Muscle of arm (tissue), 12 donors: ENCODE results near the gene NGF. TPM values are rescaled to one million over a fixed set of nuclear protein-coding genes. Genes with fewer than 3 reads are reported as not detected.

ENCODE experiments used
- DNase-seq: peaks from one replicate; pipeline ENCODE4 v3.0.0-alpha.2; 2013
- polyA plus RNA-seq, 12 donors: library from polyadenylated mRNA; unstranded; fragments of 120-200 nt; gene quantifications; one replicate each; pipeline ENCODE4 v1.2.1, GENCODE V29; 2013; ENCODE audit not compliant: insufficient read length in 12 of 12

NGF gene
- polyA plus RNA-seq, 12 donors = 1.1 to 11.4 (median 2.4) TPM; not detected in 2

DNA sequence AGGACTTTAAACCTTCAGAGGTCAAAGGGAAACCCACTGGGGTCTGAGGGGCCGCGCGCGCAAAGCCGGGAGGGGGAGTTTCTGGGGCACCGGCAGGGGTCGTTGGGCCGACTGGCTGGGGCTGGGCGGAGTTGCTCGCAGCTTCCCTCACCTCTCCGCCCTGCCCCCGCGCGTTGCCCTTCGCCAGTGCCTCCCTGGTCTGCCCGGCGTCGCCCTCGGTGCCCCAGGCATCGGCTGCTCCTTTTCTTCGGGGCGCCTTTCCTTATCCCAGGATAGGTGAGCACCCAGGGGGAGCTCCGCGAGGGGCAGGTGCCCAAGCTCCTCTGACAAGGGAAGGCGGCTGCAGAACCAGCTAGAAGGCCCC, 390 bp upstream of the NGF start:
- DNase-seq = no peak

- DNase-seq = no peak
Observed at GRCh38 chr1:115337276-115337632, 795 bp downstream of the NGF start.

GRCh38 chr1:115336741-115337140, 1.3 kb downstream of the NGF start:
- no peak for DNase-seq

GRCh38 chr1:115332813-115333608, 5.0 kb downstream of the NGF start:
- no peak for DNase-seq

DNA sequence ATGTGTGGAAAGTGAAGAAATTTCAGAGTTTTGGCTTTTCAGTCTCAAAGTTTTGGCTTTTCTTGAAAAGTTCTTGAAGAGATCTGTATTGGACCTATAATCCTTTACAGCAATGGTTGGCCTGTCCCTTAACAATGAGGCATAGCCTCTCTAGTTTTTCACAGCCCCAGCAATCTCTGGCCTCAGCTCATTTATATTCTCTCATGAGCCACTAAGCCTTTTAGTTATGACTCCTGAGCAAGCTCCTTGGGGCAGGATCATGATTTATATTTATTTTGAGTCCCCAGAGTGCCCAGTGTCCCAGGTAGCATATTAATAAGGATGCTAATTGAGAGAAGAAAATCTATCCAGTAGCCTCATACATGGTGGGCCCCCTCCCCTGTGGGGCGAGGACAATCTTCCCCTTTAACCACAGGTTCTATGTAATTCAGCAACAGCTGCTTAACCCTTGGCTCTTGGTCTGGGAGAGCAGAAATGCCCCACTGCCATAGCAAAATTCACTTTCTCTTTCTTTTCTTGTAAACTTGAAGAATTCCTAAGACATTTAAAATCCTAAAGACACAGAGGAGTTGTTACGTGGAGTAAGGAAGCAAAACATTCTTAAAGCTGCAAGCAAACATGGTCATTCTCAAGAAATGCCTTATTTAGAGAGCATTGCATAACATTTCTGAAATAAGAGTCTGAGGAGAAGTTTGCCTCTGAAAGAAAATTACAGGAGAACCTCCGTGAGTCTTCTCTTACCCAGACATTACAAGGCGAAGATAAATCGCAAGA, 6.3 kb downstream of the NGF start:
- no peak for DNase-seq

GRCh38 chr1:115330480-115331013, 7.5 kb downstream of the NGF start:
- peak; percentile 41 for DNase-seq

- DNase-seq = no peak
Observed at GRCh38 chr1:115329965-115330364, 8.1 kb downstream of the NGF start.

DNA sequence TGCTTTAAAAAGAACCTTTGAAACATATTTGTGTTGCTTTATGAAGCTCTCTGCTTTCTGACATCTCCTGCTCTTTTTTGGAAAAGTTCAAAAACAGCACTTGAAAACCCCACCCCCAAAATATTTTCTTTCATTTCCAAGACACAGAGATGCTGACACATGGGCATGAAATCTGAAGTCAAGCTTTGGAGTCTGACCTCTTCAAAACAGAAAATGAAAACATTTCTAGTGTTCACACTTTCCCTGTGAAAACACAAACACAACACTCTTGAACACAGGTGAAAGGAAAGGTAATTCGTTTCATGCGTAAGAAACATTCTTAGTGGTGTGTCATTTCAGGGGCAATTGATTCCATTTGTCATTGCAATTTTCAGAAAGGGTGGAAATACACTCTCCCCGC, 10.8 kb downstream of the NGF start:
- no peak for DNase-seq

- DNase-seq = no peak
Observed at GRCh38 chr1:115326419-115326818, 11.6 kb downstream of the NGF start.

DNA sequence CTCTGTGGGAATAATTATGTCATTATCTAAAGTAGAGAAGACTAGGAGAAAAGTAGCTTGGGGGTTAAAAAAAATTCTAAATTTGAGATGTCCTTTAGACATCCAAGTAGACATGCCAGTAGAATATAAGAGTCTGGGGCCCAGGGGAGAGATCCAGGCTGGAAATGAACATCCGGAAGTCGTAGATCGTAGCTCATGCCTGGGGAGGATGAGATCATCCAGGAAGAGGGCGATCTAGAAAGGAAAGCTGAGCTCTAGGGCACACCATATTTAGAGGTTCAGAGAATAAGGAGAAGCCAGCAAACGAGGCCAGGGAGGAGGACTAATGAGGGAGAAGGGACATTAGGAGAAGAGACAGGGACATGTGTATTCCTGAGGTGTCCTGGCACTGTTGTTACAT, 12.2 kb downstream of the NGF start:
- DNase-seq = no peak

DNA sequence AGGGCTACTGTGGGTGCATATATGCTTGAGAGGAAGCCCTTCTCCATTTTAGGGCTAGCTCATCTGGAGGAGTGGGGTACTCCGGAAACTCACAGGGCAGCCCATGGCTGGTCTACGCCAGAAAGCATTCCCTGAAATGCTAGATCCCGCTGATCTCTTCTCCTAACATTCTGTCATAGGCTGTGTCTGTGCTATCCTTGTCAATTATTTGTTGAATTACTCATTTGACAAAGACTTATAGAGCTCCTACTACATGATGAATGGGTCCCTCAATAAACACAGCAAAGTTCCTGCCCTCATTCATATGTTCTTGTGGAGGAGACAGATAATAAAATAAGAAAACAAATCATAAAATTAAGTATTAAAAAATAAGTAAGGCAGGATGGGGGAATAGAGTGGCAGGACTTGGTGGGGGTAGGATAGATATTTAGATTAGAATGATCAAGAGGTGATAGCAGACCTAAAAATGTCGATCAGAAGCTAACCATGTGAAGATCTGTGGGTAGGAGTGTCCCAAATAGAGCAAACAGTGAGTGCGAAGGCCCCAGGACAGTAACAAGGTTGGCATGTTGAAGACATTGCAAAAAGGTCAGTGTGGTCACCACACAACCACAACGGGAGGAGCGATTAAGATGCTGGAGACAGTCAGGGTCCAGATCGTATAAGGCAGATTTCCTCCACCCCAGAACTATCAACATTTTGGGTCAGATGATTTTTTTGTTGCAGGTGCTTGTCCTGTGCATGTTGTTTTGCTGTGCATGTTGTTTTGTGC, 13.2 kb downstream of the NGF start:
- DNase-seq = no peak

DNA sequence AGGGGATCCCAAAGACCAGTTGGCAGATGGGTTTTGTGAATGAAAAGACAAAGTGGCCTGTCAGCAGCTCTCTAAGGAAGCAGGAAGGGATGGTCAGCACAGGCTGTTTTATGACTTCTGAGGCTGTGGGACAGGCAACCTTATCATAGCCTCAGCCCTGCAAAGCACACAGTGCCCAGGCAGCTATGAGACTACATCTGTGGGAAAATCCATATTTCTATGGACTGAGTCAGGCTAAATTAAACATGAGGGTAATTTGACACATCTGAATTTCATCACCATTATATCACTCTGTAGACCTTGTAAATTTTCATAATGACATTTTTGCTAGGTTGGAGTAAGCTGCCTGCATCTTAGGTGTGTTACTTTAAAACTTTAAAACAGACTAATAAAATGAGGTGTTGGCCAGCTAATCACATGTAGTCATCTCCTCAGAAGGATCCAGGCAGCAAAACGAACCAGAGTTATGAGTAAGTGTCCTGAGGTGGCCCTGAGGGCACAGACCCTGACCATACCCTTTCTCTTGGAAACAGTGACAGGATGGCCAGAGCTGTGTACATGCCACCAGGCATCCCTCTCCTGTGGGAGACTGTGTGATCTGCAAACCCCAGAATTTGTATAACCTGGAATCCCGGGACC, 14.6 kb downstream of the NGF start:
- DNase-seq = no peak

DNA sequence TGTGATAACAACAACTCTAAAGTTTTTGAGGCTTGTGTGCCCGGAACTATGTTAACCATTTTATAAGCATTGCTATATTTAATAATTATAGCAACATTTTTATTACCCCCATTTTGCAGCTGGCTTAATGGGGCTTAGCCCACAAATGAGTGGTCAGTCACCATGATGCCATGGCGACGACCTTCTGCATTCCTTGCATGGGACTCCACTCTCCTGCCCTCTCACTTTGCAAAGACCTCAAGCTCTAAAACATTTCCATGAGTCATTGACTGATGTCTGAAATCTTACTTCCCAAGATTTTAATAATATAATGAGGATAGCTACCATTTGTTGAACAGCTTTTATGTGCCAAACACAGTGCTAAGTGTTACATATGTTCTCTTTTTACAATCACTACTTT, 15.4 kb downstream of the NGF start:
- no peak for DNase-seq

GRCh38 chr1:115320377-115320776, 17.7 kb downstream of the NGF start:
- no peak for DNase-seq

DNA sequence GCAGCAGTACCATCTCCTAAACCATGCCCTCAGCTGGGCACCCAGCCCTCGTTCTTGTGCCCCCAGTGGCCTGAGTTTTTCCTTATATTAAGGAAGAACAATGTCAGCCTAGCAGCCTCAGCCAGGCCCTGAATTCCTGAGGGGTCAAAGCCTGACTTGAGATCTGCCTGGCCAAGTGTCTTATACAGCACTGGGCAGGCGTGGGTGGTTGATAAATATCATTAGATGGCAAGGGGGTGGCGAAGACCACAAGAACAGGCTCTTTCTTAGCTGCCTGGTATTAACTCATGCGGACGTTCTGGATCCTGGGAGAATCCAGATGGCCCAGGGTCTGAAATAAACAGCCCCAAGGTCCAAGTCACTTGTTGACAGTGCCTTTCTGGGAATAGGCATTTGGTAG, 18.3 kb downstream of the NGF start:
- DNase-seq = no peak

GRCh38 chr1:115317101-115318012, 20.7 kb downstream of the NGF start:
- DNase-seq = no peak

- no peak for DNase-seq
Observed at GRCh38 chr1:115314765-115315164, 23.3 kb downstream of the NGF start.

- no peak for DNase-seq
Observed at GRCh38 chr1:115314092-115314491, 24.0 kb downstream of the NGF start.

- no peak for DNase-seq
Observed at GRCh38 chr1:115313182-115313581, 24.9 kb downstream of the NGF start.

DNA sequence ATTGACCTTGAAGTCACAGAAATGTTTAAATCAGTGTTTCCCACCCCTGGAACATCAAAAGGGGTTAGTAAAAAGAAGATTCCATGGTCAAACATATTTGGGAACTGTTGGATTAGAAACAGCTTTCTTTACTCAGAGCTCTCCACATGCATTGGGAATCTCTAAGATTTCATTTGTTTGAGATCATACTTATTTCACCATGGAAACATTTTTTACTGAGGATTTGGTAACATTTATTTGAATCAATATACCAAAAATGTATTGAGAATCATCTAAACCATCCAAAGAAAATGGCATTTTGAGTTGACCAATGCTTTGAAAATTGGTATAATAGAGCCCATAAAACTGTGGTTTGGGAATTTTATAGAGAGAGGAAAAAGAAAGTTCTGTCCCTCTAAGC, 25.3 kb downstream of the NGF start:
- no peak for DNase-seq

- DNase-seq = no peak
Observed at GRCh38 chr1:115311474-115311989, 26.5 kb downstream of the NGF start.
